Hematopoietic multipotent progenitor cell treated with erythropoietin and hydrocortisone succinate and interleukin-3 and kit ligand, for 17 days (in vitro differentiated cells): ENCODE data around the gene BCL2L1.
"Not testable (repeated sequence)": the region's sequence is repeated elsewhere in the genome, so short reads cannot be mapped to it uniquely, and the experiment has no call there.

Experiments used
- DNase-seq: peaks from one replicate; pipeline ENCODE4 v3.0.0-alpha.2; 2015; ENCODE audit warnings: low spot score

The BCL2L1 gene

GRCh38 chr20:31648104-31648503 lies 74.6 kb downstream of the BCL2L1 start:
- DNase-seq: not testable (repeated sequence)

- DNase-seq: no peak
Observed at GRCh38 chr20:31644701-31645100, 78.0 kb downstream of the BCL2L1 start.

GRCh38 chr20:31643522-31643921 lies 79.1 kb downstream of the BCL2L1 start:
- no peak for DNase-seq

GRCh38 chr20:31642837-31643236 lies 79.8 kb downstream of the BCL2L1 start:
- DNase-seq: no peak

GRCh38 chr20:31641391-31641790 lies 81.3 kb downstream of the BCL2L1 start:
- no peak for DNase-seq

GRCh38 chr20:31640259-31640658 lies 82.4 kb downstream of the BCL2L1 start:
- DNase-seq: no peak

- no peak for DNase-seq
Observed at GRCh38 chr20:31638816-31639215, 83.9 kb downstream of the BCL2L1 start.

GRCh38 chr20:31638317-31638716 lies 84.4 kb downstream of the BCL2L1 start:
- DNase-seq: no peak

GRCh38 chr20:31637660-31638059 lies 85.0 kb downstream of the BCL2L1 start, which contains the start of gene COX4I2:
Gene COX4I2, plus strand, starts transcription at chr20:31637912. Its CDS starts 1,106 bp downstream, at chr20:31639018.
- no peak for DNase-seq

GRCh38 chr20:31633339-31633914 lies 89.2 kb downstream of the BCL2L1 start:
- DNase-seq: no peak

GRCh38 chr20:31632548-31633338 lies 89.9 kb downstream of the BCL2L1 start:
- no peak for DNase-seq

GRCh38 chr20:31630187-31630790 lies 92.4 kb downstream of the BCL2L1 start:
- no peak for DNase-seq

- not testable (repeated sequence) for DNase-seq
Observed at GRCh38 chr20:31628057-31628456, 94.6 kb downstream of the BCL2L1 start.

- not testable (repeated sequence) for DNase-seq
Observed at GRCh38 chr20:31626534-31626933, 96.1 kb downstream of the BCL2L1 start.

- DNase-seq: not testable (repeated sequence)
Observed at GRCh38 chr20:31623123-31623505, 99.6 kb downstream of the BCL2L1 start.

- DNase-seq: no peak
Observed at GRCh38 chr20:31620246-31620645, 102.4 kb downstream of the BCL2L1 start.

- DNase-seq: no peak
Observed at GRCh38 chr20:31617432-31618104, 105.1 kb downstream of the BCL2L1 start.

- no peak for DNase-seq
Observed at GRCh38 chr20:31615416-31615815, 107.3 kb downstream of the BCL2L1 start.
